ENCODE data around the gene C19orf53. TPM values are rescaled to one million over a fixed set of nuclear protein-coding genes. Genes with fewer than 3 reads are reported as not detected.

C19orf53 gene
- polyA plus RNA-seq, 1 donor = 115 TPM

DNA sequence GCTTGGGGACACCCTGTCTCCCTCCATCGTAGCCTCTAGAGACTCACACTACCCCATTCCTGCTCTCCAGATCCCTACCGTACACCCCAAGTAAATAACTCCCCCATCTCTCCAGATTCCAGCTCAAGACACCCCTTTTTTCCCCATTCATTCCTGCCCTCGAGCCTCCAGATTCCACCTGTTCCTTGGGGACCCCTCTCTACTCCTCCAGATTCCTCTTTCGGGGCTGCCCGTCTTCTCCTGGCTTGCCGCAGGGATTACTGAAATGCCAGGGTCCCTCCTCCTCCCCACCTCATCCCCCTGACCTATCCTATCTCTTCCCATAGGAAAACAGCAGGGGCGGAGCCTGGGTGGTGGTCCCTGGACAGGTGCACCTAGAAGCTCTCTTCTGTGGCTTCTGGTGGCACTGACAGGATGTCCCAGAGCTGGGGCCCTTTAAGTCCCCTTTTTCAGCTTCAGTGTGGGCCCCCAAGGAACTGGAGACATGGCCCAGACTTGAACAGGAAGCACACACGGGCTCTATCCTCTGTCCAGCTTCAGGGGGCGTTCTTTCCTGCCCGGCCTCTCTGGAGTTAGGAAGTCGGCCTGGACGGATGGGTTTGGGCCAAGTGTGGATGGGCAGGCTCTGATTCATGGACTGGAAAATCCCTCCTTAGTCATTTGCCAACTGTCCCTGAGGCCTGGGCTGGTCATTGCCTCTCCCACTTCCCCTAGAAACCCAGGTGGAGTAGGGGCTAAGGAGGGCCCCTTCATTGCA, 22.2 kb downstream of the C19orf53 start:
- no peak for DNase-seq (ENCODE audit: low read depth)

DNA sequence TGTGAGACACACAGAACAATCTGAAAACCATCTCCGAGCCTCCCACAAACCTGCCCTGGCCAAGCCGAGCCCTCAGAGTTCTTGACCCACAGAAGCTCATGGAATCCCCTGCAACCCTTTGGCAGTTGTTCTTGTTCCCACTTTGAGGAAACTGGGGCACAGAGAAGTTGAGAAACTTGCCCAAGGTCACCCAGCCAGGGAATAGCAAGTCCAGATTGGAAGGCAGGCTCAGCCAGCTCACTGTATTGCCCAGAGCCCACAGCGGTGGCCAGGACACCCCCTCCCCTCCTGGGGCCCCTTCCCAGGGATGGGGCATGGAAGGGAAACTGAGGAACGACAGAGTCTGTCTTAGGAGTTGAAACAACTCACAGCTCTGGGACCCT, 22.8 kb downstream of the C19orf53 start:
- no peak for DNase-seq (ENCODE audit: low read depth)

DNA sequence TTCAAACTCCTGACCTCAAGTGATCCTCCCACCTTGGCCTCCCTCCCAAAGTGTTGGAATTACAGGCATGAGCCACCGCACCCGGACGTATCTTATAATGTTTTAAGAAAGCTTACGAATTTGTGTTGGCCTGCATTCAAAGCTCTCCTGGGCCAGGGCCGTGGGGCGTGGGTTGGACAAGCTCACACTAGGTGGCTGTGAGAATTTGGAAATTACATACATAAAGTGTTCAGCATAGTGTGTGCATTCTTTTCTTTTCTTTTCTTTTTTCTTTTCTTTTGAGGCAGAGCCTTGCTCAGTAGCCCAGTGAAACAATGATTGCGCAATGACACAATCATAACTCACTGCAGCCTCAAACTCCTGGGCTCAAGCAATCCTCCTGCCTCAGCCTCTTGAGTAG, 23.6 kb downstream of the C19orf53 start:
- DNase-seq (ENCODE audit: low read depth) = no peak

DNA sequence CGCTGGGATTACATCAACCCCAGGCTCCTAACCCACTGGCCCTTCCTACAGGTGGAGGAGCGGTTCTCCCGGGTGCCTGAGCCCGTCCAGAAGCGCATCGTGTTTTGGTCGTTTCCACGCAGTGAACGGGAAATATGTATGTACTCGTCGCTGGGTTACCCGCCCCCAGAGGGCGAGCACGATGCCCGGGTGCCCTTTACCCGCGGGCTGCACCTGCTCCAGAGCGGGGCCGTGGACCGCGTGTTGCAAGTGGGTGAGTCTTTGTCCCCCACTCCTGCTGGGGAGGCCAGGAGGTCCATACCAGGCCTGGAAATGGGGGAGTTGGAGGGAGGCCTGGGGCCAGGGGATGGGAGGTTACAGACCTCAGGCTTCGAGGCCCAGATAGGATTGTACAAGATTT, 25.4 kb downstream of the C19orf53 start:
- no peak for DNase-seq (ENCODE audit: low read depth)

DNA sequence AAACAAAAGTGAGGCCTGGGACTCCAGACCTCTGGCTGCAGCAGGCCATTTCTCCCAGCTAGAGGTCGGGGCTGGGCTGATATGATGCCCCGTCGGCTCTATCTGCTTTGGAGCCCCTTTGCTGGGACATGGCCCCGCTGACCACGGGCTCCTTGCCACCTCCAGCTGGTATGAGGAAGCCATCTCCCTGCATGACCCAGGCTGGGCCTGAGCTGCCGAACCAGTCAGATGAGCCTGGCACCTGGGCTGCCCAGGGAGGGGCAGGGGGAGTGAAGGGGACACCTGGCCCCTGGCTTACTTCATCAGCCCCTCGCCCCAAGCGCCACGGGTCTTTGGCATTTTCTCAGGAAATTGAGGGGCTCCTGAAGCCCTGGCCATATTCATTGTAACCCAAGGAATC, 28.8 kb downstream of the C19orf53 start:
- DNase-seq (ENCODE audit: low read depth) = no peak

DNA sequence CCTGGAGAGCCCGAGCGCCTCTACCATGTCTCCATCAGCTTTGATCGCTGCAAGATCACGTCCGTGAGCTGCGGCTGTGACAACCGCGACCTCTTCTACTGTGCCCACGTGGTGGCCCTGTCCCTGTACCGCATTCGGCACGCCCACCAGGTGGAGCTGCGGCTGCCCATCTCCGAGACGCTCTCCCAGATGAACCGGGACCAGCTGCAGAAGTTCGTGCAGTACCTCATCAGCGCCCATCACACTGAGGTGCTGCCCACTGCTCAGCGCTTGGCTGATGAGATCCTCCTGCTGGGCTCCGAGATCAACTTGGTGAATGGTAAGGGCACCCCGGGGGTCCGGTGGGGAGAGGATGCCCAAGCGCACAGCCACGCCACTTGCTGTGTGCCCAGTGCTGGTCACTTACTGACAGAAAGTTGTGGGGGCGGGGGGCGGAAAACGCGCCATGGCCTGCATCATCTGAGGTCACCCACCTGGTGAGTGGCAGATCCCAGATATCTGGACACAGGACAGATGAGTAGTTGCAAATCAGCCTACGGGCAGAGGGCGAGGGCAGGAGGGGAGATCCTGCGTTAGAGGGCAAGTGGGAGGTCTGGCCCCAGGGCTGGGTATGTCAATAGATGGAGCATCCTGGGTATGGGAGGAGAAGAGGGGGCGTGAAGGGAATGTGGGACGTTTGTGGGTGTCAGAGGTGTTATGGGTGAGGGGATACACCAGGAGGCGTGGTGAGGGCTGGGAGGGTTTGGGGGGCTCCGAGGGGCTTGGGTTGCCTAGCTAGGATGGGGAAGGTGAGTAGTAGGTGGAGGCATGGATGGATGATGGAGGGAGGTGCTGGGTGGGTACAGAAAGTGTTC, 30.8 kb downstream of the C19orf53 start:
- no peak for DNase-seq (ENCODE audit: low read depth)

DNA sequence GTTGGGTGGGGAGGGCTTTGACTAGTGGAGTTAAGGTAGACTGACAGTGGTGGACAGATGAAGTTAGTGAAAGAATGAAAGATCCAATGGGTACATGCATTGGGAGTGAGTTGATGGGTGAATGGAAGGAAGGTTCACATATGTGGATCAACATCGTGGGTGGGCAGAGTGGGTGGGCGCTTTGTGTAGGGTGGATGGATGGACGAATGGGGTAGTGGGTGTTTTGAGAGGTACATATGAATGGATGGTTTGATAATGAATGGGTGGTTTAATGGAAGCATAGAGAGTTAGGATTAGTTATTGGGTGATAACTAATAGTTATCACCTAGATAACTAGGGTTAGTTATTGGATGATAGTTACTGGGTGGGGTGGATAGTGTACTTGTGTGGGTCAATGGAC, 32.5 kb downstream of the C19orf53 start:
- DNase-seq (ENCODE audit: low read depth) = no peak

DNA sequence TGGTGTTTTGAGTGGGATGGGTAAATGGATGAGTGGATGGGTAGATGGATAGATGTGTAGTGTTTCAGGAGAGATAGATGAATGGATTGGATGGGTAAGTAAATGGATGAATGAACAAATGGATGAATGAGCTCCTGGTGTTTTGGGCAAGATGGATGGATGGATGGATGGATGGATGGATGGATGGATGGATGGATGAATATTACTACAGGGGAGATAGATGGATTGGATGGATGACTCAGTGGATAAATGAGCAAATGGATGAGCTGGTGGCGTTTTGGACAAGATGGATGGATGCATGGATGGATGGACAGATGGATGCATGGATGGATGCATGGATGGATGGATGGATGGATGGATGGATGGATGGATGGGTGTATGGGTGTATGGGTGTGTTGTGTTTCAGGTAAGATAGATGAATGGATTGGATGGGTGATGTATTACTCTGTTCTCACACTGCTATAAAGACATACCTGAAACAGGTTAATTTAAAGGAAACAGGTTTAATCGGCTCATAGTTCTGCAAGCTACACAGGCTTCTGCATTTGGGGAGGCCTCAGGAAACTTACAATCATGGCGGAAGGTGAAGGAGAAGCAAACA, 33.3 kb downstream of the C19orf53 start:
- no peak for DNase-seq (ENCODE audit: low read depth)

DNA sequence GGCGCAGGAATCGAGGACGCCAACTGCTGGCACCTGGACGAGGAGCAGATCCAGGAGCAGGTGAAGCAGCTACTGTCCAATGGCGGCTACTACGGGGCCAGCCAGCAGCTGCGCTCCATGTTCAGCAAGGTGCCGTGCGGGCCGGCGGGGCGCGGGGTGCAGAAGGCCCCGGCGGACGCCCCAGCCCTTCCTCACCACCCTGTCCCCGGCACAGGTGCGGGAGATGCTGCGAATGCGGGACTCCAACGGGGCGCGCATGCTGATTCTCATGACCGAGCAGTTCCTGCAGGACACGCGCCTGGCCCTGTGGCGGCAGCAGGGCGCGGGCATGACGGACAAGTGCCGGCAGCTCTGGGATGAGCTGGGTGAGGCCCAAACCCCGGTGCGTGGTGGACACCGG, 34.6 kb downstream of the C19orf53 start:
- DNase-seq (ENCODE audit: low read depth) = no peak

DNA sequence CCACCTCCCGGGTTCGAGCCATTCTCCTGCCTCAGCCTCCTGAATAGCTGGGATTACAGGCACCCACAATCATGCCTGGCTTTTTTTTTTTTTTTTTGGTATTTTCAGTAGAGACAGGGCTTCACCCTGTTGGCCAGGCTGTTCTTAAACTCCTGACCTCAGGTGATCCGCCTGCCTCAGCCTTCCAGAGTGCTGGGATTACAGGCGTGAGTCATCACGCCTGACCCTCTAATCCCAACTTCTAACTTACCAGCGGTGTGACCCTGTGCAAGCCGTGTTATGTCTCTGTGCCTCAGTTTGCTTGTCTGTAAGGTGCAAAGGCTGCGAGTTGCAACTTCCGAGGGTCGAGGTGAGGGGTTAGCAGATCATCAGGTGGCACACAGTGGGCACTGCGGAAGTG, 38.3 kb downstream of the C19orf53 start:
- no peak for DNase-seq (ENCODE audit: low read depth)

DNA sequence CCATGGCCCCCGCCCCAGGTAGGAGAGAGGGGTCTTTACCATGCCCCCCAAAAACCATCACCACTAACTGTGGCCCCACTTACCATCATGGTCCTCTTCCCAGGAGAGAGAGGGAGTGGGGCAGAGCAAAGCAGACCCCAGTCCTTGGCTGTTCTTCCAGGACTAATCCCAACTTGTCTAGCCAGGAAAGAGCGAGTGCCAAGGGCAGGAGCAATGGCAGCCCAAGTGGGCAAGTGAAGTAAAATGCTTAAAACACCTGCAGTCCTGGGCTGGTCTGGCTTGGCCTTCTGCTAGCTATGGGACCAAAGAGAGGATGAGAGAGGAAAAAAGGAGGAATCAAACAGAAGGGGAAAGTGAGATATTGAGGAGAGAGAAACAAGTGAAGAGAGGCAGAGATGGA, 38.9 kb downstream of the C19orf53 start:
- DNase-seq (ENCODE audit: low read depth) = no peak

DNA sequence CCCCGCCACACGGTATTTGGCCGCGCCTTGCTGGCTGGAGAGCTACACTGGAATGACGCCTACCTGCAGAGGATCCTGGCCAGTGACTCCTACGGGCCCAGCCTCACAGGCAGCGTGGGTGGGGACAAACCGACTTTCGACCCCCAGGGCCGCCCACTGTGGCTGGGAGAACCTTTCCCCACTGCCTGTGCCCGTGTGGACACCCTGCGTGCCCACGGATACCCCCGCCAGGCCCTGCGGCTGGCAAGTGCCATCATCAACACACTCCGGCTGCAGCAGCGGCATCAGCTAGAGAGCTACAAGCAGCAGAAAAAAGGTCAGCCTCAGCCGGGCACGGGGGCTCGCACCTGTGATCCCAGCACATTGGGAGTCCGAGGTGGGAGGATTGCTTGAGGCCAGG, 40.3 kb downstream of the C19orf53 start:
- DNase-seq (ENCODE audit: low read depth) = no peak

DNA sequence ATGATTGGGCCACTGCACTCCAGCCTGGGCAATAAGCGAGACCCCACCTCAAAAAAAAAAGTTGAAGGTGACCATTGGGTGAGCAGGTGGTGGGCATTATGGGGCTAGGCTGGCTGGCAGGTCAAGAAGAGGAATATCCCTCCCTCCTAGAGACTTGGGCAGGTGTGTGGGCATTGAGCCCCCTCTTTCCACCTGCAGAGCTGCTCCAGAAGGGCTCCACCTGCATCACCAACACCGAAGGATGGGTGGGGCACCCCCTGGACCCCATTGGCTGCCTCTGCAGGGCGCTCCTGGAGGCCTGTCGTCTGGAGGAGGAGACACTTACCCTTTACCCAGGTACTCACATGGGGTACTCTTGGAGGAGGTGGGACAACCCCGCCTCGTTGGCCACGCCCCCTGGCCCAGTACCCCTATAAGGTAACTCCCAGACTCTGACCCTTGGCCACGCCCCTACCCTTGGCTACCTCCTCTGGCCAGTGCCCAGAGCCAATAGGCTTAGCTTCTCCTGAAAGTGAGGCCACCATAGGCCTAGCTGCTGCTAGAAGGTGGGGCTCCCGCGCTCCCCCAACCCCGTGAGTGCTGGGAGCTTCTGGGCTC, 42.9 kb downstream of the C19orf53 start:
- DNase-seq (ENCODE audit: low read depth) = no peak

DNA sequence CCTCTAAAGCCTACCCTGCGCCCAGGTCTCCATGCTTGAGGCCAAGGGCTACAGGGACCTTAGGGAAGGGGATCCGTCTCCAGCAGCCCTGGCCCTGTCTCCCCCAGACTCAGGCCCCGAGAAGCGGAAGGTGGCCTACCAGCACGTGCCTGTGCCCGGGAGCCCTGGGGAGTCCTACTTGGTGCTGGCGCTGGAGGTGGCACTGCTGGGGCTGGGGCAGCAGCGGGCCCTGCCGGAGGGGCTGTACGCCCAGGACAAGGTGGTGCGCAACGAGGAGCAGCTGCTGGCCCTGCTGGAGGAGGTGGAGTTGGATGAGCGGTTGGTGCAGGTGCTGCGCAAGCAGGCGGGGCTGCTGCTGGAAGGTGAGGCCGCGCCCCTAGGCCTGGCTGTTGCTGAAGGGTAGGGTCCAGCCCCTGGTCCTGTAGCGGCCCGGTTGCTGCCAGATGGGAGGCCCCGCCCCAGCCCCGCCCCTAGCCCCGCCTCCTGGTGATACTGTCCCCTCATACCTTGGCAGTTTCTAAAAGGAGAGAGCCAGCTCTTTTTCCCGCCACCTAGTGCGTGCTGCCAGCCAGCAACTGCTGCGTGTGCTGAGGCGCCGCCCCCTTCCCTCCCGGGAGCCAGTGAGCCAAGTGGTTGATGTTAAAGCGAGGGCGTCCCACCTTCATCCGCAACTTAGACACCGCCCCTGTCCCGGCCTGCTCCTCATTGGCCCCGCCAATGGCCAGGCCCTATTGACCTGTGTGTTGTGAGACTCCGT, 43.5 kb downstream of the C19orf53 start:
- DNase-seq (ENCODE audit: low read depth) = no peak

DNA sequence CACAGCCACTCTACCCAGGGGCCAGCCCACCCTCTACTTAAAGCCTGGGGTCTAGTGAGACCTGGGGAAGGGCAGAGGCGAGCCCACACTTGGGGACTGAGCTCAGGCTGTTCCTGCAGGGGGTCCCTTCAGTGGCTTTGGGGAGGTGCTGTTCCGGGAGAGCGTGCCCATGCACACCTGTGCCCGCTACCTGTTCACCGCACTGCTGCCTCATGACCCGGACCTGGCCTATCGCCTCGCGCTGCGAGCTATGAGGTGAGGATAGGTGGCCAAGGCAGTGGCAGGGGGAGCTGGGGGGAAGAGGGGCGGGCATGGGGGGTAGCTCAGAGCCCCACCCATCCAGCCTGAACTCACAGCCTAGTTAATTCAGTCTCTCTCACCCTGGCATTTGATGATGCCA, 45.0 kb downstream of the C19orf53 start:
- no peak for DNase-seq (ENCODE audit: low read depth)

DNA sequence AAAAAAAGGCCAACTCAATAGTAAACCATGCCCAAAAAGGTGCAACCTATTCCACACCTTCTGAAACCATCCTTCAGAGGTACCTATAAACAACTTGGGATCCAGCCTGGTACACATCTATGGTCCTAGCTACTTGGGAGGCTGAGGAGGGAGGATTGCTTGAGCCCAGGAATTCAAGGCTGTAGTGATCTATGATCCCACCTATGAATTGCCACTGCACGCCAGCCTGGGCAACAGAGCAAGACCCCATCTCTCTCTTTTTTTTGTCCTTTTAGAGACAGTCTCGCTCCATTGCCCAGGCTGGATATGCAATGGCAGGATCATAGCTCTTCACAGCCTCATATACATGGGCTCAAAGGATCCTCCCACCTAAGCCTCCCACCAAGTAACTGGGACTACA, 47.0 kb downstream of the C19orf53 start:
- no peak for DNase-seq (ENCODE audit: low read depth)

DNA sequence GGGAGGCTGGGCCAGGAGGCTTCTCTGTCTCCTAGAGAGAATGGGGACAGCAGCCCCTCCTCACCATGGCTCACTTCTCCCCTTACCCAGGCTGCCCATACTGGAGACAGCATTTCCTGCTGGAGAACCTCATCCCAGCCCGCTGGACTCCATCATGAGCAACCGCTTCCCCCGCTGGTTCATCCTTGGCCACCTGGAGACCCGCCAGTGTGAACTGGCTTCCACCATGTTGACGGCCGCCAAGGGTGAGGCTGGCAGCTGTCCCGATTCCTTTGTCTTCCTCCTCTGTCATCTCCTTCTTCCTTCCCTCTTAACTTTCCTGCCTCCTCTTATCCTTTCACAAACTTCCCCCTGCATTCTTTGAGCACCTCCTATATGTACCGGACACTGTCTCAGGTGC, 49.0 kb downstream of the C19orf53 start:
- no peak for DNase-seq (ENCODE audit: low read depth)

DNA sequence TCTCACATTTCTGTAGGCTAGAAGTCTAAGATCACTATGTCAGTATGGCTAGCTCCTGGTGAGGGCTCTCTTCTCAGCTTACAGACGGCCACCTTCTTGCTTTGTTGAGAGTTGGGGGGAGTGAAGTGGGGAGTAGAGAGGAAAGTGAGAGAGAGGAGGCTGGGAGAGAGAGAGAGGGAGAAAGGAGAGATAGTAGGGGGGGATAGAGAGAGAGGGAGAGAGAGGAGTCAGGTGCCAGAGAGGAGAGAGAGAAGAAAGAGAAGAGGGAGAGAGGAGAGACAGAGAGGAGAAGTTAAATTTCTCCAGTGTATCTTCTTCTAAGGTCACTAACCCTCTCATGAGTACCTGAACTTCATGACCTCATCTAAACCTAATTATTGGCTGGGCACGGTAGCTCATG, 49.6 kb downstream of the C19orf53 start:
- DNase-seq (ENCODE audit: low read depth) = no peak

DNA sequence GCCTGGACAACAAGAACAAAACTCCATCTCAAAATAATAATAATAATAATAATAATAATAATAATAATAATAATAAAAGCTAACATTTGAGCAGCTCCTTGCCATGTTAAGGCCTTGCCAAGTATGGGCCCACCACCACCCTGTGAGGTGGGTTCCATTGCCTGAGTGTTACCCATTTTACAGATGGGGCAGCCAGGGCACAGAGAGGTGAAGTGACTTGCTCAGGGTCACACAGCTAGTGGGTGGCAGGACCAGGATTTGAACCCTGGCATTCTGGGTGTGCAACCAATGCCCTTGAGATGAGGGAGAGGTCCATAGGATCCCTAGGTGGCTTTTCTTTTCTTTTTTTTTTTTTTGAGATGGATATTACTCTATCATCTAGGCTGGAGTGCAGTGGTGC, 50.4 kb downstream of the C19orf53 start:
- no peak for DNase-seq (ENCODE audit: low read depth)

DNA sequence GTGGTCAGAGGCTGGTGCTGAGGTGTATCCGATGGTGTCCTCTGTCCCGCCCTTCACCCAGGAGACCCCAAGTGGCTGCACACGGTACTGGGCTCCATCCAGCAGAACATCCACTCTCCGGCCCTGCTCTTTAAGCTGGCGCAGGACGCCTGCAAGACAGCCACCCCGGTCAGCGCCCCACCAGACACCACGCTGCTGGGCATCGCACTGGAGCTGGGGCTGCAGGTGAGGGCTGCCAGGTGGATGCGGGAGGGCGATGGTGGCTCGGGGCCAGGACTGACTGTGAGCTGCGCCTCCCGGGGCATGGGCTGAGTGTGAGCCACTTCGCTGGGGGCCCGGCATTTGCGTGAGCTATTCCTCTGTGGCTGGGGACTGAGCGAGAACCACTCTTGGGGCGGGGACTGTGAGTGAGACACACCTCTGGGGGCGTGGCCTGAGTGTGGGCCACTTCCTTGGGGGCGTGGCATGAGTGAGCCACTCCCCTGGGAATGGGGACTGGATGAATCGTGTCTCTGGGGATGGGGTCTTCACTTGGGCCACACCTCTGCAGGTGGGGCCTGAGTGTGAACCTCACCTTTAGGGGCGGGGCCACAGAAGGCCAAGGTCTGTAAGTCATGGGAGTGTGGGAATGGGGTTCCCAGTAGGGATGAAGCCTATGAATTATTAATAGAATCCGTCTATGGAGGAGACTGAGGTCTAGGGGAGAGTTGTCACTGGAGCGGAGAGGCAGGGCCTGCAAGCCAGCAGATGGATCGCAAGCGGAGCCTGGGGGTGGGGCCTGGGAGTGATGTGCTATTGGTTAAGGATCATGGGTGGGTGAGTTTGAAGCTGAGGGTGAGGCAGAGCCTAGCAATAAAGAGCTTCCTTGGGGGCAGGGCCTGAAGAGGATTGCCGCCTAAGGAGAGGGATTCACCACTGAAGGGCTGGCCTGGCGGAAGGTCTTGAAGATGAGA, 51.5 kb downstream of the C19orf53 start:
- DNase-seq (ENCODE audit: low read depth) = no peak

All from forelimb muscle (tissue), 1 donor.